NCI-H2196 treated with DMSO at 0.1 percent for 48 hours (cell line): ENCODE results near the gene NPY2R.

Experiments used
- DNase-seq: peaks from one replicate; lab custom pipeline; 2025; ENCODE audit not compliant: unreplicated experiment; lab: John Stamatoyannopoulos, UW

The NPY2R gene

DNA sequence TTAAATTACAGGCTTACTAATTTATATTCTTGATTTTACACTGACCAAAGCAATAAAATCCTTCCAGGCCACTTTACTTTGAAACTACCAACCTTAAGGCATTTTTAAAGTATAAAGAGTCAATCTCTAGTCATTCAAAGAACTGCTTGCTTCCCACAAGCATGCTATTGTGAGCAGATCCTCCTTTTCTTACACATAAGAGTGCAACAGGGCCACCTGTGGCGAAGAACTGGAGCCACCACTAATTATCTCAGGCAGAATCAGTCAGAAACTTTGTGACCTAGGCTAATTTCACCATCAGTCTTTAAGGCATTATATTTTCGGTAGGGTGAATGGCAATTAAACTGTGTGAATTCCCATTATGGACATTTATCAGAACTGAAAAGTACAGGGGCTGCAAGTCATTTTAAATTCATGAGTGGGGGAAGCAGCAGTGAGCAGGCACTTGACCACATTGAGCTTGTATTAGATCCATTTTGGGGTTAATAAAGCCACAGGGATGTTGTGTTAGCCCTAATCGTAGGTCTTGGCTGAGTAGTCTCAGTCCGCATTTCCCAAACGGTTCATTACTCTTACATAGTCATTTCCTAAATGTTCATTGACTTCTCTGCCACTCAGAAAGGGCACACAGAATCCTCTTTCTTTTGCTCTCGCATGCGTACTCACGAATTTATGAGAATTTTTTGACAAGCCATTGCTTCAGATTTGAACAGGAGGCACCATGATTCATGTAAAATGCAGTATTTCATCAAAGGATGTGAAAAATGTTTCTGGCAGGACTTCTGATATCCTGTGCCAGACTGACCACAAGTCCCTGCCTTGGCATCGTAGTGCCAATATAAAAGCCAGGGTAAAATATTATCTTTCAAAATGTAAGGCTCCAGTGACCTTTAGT, 39.8 kb downstream of the NPY2R start:
- no peak for DNase-seq

DNA sequence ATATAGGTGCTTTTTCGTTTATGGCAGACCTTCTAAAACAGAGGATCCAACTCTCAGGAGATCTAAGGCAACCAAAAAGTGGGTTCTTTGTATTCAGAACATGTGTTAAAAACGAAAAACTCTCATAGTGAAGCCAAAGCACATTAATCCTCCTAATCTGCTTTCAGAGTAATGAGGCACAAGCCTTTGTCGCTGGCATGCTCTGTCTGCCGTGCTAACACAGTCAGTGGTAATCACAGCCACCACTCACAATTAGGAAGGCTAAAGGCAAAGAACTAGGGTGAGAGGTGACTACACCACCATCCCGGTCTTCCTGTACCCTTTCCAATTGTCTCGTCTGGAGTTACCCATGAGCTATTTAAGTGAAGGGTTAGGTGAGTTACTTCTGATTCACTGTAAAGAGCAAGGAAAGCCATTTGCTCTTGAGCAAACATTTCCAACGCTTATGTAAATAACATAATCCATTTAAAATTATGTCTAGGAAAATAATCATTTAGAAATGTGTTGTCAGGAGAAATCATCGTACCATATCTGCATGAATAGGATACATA, 40.7 kb downstream of the NPY2R start:
- DNase-seq = no peak

DNA sequence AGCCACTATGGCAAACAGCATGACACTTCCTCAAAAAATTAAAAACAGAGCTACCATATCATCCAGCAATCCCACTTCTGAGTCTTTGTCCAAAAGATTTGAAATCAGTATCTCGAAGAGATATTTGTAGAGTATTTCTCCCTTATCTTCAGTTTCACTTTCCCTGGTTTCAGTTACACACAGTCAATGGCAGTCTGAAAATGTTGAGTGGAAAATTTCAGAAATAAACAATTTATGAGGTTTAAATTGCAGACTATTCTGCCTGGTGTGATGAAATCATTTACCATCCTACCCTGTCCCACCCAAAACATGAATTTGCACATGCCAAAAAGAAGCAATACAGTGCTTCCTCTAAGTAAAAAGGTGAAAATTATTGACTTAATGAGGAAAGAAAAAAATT, 43.9 kb downstream of the NPY2R start:
- no peak for DNase-seq

DNA sequence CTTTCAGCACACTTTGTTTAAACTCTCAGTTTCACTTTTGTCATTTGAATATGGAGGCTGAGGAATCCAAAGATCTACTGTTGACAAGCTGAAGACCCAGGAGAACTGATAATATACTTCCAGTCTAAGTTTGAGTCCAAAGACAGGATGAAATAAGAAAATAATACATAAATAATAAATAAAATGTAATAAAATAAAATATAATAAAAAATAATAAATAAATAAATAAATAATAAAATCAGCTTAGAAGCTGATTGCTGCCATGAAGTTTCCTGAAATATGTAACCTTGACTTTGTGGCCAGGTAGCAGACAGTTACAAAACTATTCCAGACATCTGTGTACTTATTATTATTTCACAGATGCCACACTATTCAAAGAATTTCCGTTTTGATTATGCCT, 55.0 kb downstream of the NPY2R start:
- DNase-seq = no peak

DNA sequence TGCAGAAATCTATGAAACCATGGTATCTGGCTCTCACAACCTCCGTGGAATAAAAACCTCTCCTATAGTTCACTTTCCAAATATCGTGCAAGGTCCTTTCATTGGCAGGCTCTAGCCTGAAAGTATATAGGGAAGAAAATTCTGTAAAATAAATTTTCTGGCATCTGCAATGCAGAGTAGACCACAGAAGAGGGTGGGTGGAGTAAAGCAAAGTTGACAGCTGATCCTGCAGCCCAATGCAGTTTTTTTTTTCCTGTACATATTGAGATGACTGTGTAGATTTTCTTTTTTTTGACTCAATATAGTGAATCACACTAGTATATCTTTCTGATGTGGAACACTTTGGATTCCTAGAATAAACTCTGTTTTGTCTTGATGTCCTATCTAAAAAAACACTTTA, 56.7 kb downstream of the NPY2R start:
- no peak for DNase-seq
